Hair follicle dermal papilla cell (primary cell): Measurements from ENCODE around the gene LGR6. TPM values are rescaled to one million over a fixed set of nuclear protein-coding genes. Genes with fewer than 3 reads are reported as not detected.

Source experiments
- total RNA-seq: library from RNA; depleted of rRNA; stranded (reverse); fragments of >200 nt; gene quantifications from 2 replicates; pipeline ENCODE4 v1.2.3, GENCODE V29; 2012

LGR6 gene, protein sequence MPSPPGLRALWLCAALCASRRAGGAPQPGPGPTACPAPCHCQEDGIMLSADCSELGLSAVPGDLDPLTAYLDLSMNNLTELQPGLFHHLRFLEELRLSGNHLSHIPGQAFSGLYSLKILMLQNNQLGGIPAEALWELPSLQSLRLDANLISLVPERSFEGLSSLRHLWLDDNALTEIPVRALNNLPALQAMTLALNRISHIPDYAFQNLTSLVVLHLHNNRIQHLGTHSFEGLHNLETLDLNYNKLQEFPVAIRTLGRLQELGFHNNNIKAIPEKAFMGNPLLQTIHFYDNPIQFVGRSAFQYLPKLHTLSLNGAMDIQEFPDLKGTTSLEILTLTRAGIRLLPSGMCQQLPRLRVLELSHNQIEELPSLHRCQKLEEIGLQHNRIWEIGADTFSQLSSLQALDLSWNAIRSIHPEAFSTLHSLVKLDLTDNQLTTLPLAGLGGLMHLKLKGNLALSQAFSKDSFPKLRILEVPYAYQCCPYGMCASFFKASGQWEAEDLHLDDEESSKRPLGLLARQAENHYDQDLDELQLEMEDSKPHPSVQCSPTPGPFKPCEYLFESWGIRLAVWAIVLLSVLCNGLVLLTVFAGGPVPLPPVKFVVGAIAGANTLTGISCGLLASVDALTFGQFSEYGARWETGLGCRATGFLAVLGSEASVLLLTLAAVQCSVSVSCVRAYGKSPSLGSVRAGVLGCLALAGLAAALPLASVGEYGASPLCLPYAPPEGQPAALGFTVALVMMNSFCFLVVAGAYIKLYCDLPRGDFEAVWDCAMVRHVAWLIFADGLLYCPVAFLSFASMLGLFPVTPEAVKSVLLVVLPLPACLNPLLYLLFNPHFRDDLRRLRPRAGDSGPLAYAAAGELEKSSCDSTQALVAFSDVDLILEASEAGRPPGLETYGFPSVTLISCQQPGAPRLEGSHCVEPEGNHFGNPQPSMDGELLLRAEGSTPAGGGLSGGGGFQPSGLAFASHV
- total RNA-seq: 0.12 and 0.16 TPM in 2 replicates

DNA sequence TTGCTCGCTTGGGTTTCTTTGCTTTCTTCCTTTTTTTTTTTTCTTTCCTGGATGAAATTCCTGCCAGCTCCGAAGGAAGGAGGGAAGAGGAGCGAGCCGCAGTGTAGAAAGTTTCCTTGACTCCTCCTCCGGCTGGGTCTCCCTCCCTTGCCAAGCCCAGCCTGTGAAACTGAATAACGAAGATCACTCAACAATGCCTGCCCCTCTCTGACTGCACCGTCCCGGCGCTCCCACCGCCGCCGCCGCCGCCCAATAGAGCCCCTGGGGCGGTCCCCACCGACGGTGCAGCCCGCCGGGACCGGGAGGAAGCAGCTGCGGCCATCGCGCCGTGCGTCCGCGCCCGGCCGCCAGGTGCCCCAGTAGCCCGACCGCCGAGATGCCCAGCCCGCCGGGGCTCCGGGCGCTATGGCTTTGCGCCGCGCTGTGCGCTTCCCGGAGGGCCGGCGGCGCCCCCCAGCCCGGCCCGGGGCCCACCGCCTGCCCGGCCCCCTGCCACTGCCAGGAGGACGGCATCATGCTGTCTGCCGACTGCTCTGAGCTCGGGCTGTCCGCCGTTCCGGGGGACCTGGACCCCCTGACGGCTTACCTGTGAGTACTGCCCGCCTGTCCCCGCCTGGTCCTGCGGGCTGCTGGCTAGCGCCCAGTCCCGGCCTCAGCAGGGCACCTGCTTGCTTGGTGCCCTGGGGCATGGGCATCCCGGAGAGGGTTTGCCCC is at the start of gene LGR6:
TSS of gene LGR6 (plus strand) at position 186 of the 714 bp plus-strand sequence. CDS start at position 377, 191 bp downstream.

DNA sequence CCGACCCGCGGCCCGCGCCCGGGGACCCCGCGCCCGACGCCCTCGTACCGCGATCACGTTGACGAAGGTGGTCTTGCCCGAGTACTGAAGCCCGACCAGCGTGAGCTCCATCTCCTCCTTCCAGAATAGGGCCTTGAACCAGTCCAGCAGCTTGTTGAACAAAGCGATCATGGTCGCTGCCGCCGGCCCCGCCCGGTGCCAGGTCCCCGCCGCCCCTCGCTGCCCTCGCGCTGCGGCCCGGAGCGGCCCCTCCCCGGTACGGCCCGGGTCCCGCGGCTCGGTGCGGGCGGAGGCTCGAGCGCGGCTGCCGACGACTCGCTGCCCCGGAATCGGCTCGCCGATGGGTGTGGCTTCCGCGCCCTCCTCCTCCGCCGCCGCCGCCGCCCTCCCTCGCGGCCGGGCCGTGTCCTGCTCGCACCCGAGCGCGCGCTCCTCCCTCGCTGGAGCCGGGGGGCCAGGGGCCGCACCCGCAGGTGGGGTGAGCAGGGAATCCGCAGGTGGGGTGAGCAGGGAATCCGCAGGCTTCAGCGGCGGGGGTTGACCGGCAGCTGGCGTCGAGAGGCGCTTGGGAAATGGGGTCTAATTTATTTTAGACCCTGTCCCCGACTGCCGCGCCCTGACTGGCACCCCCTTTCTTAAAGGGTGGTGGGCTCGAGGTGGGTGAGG is 49.1 kb upstream of the LGR6 start, which contains the start of gene ARL8A:
TSS of gene ARL8A (minus strand) at position 336 of the 666 bp plus-strand sequence. CDS start at position 171, 165 bp downstream.

DNA sequence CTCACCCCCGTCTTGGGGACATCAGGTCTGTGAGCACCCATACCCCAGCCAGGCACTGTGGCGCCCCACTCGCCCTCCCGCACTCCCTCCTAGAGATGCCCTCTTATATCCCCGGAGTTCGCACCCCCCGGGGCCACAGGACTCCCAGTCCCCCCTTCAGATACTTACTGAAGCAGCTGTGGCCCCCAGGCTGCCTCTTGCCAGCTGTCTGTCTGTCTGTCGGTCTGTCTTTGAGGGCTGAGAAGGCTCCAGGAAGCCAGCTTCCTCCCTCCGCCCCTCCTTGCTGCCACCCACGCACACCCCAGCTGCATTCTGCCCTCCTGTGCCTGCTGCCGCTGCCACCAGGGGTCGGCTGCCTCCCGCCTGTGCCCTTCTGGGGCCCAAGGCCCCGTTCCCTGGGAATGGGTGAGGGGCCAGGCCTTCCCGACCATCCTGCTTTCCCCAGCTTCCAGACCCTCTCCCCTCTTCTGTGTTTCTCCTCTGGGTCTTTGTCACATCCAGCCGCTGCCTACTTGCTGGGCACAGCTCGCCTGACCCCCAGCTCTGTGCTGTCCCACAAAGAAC is 33.1 kb upstream of the LGR6 start, which contains the start of gene PTPN7:
TSS of gene PTPN7 (minus strand) at position 226 of the 564 bp plus-strand sequence. CDS start 1,200 bp downstream, outside the sequence.

DNA sequence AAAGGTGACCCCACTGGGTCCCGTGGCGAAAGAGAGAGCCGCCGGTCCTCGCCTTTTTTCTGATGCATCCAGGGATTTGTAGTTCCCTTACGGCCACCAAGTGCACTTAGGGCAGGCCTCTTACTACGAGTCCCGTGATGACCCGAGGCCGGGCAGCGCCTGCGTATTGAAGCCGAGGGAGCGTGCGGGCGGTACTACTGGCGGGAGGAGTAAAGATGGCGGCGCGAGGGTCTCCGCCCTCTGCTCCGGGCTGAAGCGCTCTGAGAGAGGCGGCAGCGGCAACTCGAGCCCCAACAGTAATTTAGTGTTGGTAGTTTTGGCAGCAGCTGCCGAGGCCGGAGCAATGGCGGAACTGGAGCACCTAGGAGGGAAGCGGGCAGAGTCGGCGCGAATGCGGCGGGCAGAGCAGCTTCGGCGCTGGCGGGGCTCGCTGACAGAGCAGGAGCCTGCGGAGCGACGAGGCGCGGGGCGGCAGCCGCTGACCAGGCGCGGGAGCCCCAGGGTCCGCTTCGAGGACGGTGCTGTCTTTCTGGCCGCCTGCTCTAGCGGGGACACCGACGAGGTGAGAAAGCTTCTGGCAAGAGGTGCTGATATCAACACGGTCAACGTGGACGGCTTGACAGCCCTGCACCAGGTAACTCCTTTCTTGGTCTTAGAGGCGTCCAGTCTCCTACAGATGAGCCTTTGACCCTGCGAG is 155.1 kb downstream of the LGR6 start, which contains the start of gene PPP1R12B:
TSS of gene PPP1R12B (plus strand) at position 191 of the 697 bp plus-strand sequence. CDS start at position 344, 153 bp downstream.

Other genes starting within 250 kb of the LGR6 start
- gene LMOD1, start 247.3 kb upstream of the LGR6 start, total RNA-seq: 43.2 and 60.5 TPM in 2 replicates
- gene TIMM17A, start 238.3 kb upstream of the LGR6 start, total RNA-seq: 39.3 and 48.9 TPM in 2 replicates
- 81.3 and 101 TPM in 2 replicates for gene RNPEP, start 211.2 kb upstream of the LGR6 start, total RNA-seq
- gene ELF3, start 183.2 kb upstream of the LGR6 start, total RNA-seq: 0.49 and 0.81 TPM in 2 replicates
- not detected in 2 replicates for gene GPR37L1, start 70.9 kb upstream of the LGR6 start, total RNA-seq
- 35.2 and 35.9 TPM in 2 replicates for gene ARL8A, start 49.1 kb upstream of the LGR6 start, total RNA-seq
- gene PTPN7, start 33.2 kb upstream of the LGR6 start, total RNA-seq: not detected in 2 replicates
- 3.3 and 4.5 TPM in 2 replicates for gene UBE2T, start 148.1 kb downstream of the LGR6 start, total RNA-seq
- gene PPP1R12B, start 154.9 kb downstream of the LGR6 start, total RNA-seq: 21.6 and 28.1 TPM in 2 replicates